Stimulated activated memory B cell treated with anti-CD40 and anti-IgM and Interleukin-4, amounts not matched to agents 10 μg/mL and 1 μg/mL and 100 μg/mL, for 72 hours (primary cell): ENCODE results near the gene RAB3A.

Experiments used
- ATAC-seq: fragments of 150-1000 bp; cut with Tn5 transposase; 2 replicates; pipeline ENCODE4 v1.10.0; 2021
- H3K27ac Mint-ChIP-seq: one replicate; pipeline ENCODE4 v1.8.0; 2022; ENCODE audit warnings: mild to moderate bottlenecking, mixed read lengths
- H3K27me3 Mint-ChIP-seq: one replicate; pipeline ENCODE4 v1.8.0; 2022; ENCODE audit warnings: mixed read lengths
- H3K36me3 Mint-ChIP-seq: one replicate; pipeline ENCODE4 v1.8.0; 2022; ENCODE audit warnings: mixed read lengths
- H3K4me1 Mint-ChIP-seq: one replicate; pipeline ENCODE4 v1.8.0; 2022; ENCODE audit warnings: mixed read lengths
- H3K4me3 Mint-ChIP-seq: one replicate; pipeline ENCODE4 v1.8.0; 2022; ENCODE audit warnings: mild to moderate bottlenecking, moderate library complexity, mixed read lengths
- H3K9me3 Mint-ChIP-seq: one replicate; pipeline ENCODE4 v1.8.0; 2022; ENCODE audit warnings: mixed read lengths

RAB3A gene

DNA sequence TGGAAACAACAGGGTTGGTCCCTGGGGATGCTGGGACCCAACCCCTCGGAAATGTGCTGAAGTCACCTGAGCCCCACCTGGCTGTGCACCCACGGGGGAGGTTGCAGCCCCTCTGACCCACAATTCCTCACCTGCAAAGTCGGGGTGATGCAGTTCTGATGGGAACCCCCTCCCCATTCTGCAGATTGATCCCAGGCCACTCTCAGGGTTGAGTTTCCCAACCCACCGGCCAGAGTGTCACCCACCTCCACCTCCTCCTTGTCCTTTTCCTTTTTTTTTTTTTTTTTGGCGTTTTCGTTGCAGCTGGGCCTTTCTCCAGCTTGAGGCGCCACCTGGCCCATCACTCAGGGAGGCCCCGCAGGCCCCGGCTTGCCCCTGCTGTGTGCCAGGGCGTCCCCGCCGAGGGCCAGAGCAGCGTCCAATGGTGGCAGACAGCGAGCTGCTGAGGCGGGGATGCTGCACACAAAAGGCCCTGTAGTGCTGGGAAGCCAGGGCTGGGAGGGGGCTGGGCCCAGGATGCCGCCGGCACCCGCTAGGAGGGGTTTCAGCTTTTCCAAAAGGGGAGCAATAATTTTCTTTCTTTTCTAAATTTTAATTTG, 46.3 kb downstream of the RAB3A start:
- H3K4me1 Mint-ChIP-seq: peaks cover 45% of the 10 kb centered on the region
- no peak overlapping the region for H3K4me3 Mint-ChIP-seq
- no peak for ATAC-seq
- H3K36me3 Mint-ChIP-seq: peaks cover 11% of the 10 kb centered on the region
- no peaks in the 10 kb centered on the region for H3K9me3 Mint-ChIP-seq
- H3K27ac Mint-ChIP-seq: no peak overlapping the region
- H3K27me3 Mint-ChIP-seq: no peaks in the 10 kb centered on the region

DNA sequence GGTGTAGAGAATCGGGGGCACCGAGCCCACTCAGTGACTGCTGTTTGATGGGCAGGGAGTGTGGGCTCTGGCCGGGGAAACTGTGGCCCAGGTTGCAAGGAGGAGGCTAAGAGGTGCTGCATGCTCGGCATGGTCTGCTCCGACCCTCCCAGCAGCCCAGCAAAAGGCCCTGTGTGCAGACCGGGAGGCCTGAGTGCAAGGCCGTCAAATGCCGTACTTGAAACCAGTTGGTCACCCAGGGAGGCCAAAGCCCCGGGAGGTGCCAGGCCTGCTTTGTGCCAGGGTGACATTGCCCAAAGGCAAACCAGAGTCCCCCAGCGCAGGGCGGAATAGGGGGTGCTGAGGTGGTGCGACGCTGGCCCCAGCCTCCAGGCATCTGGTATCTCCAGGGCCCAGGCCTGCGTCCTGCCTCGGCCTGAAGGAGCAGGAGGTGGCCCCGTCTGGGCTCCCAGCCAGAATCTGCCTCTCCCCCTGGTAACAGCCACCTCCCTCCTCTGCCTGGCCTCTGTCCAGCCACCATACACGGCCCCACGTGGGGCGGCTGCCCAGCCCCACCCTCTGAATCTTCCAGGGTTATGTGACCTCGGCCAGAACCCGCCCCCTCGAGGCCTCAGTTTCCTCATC, 46.9 kb downstream of the RAB3A start:
- no peaks in the 10 kb centered on the region for H3K27me3 Mint-ChIP-seq
- H3K9me3 Mint-ChIP-seq: no peaks in the 10 kb centered on the region
- H3K4me1 Mint-ChIP-seq: peaks cover 48% of the 10 kb centered on the region
- peaks cover 11% of the 10 kb centered on the region for H3K36me3 Mint-ChIP-seq
- no peak overlapping the region for H3K27ac Mint-ChIP-seq
- no peak overlapping the region for H3K4me3 Mint-ChIP-seq
- no peak for ATAC-seq

- H3K27me3 Mint-ChIP-seq: no peaks in the 10 kb centered on the region
- H3K4me3 Mint-ChIP-seq: no peak overlapping the region
- no peak for ATAC-seq
- peaks cover 50% of the 10 kb centered on the region for H3K4me1 Mint-ChIP-seq
- peaks cover 11% of the 10 kb centered on the region for H3K36me3 Mint-ChIP-seq
- no peak overlapping the region for H3K27ac Mint-ChIP-seq
- H3K9me3 Mint-ChIP-seq: no peaks in the 10 kb centered on the region
These were observed 47.6 kb downstream of the RAB3A start for GRCh38 chr19:18156268-18156667.

DNA sequence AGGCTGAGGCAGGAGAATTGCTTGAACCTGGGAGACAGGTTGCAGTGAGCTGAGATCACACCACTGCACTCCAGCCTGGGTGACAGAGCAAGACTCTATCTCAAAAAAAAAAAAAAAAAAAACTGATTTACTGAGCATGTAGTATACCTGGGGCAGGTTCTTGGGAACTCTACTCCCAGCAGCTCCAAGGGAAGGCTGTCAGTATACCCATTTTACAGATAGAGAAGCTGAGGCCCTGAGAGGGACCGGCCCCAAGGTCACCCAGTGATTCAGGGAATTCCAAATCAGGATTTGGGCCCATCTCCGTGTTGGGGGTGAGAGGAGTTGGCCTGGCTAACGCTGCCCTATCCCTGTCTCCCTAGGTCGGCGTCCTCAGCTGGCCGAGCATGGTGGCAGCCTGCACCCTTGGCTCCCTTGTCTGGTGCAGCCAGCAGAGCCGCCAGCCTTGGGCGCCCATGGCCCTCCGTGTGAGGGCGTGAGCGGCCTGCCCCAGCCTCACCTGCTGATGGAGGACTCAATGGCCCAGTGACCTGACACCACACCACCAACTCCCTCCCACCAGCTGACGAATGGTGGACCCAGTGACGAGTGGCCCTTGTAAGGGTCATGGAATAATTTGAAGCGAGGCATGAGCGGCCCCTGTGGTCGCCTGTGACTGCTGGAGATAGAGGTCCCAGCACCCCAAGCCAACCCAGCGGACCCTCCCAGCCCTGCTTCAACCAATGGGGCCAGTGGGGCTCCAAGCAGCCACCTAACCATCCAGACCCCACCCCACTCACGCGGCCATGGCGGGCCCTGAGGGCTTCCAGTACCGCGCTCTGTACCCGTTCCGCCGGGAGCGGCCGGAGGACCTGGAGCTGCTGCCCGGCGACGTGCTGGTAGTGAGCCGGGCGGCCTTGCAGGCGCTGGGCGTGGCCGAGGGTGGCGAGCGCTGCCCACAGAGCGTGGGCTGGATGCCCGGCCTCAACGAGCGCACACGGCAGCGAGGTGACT, 48.5 kb downstream of the RAB3A start:
- no peak overlapping the region for H3K27ac Mint-ChIP-seq

GRCh38 chr19:18153556-18154134, 50.2 kb downstream of the RAB3A start:
- Mint-ChIP-seq H3K4me1 (peaks cover 40% of the 10 kb centered on the region), H3K36me3 (peaks cover 6% of the 10 kb centered on the region), H3K27ac (peak overlapping the region; percentile 97), H3K4me3 (peak overlapping the region; percentile 91), H3K27me3 (no peaks in the 10 kb centered on the region), H3K9me3 (no peaks in the 10 kb centered on the region)
- no peak for ATAC-seq

More for the DNA sequence above, 48.5 kb downstream of the RAB3A start:
- H3K27me3 Mint-ChIP-seq: no peaks in the 10 kb centered on the region
- peaks cover 8% of the 10 kb centered on the region for H3K36me3 Mint-ChIP-seq
- peaks cover 43% of the 10 kb centered on the region for H3K4me1 Mint-ChIP-seq
- no peak overlapping the region for H3K4me3 Mint-ChIP-seq
- H3K9me3 Mint-ChIP-seq: no peaks in the 10 kb centered on the region
- ATAC-seq: no peak

DNA sequence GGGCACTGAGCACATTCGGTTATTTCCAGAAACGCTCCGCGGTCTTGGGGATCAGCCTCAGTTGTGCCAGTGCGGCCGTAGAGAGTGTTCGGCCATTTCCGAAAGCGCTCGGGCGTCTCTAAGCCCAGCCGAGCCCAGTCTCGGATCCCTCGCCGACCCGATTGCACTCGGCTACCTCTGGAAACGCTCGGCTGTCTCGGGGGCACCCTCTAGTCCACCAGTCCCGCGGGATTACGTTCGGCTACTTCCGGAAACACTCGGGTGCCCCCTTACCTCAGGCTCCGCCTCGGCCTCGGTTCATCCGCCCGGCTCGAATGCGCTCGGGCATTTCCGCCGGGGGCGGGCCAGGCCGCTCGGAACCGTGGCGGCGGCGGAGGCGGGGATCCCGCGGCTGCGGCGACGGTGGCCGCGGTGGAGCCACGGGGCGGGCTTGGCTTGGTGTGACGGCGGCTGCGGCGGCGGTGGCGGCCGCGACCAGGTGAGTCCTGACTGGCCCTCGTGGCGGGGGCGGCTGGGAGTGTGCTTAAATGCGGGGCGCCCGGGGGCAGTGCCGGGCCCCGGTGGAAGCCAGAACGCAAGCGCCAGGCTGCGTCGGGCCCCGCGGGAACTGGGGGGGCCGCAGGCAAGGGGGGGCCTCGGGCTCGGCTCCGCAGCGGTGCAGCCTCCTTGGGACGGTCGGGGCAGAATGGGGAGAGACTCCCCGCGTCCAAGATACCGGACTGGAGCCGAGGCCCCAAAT, 50.9 kb downstream of the RAB3A start, which contains the start of gene PIK3R2:
Gene PIK3R2 (plus strand): TSS at position 347 of the 739 bp plus-strand sequence. CDS start 2,717 bp downstream, outside the sequence.
- no peaks in the 10 kb centered on the region for H3K9me3 Mint-ChIP-seq
- H3K4me1 Mint-ChIP-seq: peaks cover 43% of the 10 kb centered on the region
- peak; percentile 91 for ATAC-seq
- peak within 1 kb of the TSS; percentile 97 for H3K27ac Mint-ChIP-seq
- H3K27me3 Mint-ChIP-seq: no peaks in the 10 kb centered on the region
- peaks cover 11% of the 10 kb centered on the region for H3K36me3 Mint-ChIP-seq
- H3K4me3 Mint-ChIP-seq: peak within 1 kb of the TSS; percentile 91

DNA sequence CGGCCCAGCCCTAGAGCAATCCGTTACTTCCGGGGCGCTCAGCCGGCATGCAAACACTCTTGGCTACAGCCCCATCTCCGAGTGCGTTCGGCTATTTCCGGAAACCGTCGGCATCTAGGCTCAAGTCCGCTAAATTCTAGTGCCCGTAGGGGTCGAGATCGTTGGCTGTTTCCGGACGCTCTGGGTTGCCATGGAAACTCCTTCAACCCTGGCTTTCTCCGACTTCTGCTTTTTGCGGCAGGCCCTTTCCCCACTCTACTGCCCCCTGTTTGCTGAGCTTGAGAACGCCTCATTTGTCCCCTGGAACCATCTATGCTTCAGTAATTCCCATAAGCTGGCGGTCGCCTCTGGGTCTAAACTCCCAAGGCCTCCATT, 51.4 kb downstream of the RAB3A start:
- H3K27ac Mint-ChIP-seq: peak overlapping the region; percentile 97
- H3K9me3 Mint-ChIP-seq: no peaks in the 10 kb centered on the region
- peaks cover 44% of the 10 kb centered on the region for H3K4me1 Mint-ChIP-seq
- H3K36me3 Mint-ChIP-seq: peaks cover 17% of the 10 kb centered on the region
- peak; percentile 87 for ATAC-seq
- H3K27me3 Mint-ChIP-seq: no peaks in the 10 kb centered on the region
- H3K4me3 Mint-ChIP-seq: peak overlapping the region; percentile 91

GRCh38 chr19:18150776-18151624, 52.8 kb downstream of the RAB3A start:
- H3K4me1 Mint-ChIP-seq: peaks cover 45% of the 10 kb centered on the region
- peaks cover 26% of the 10 kb centered on the region for H3K36me3 Mint-ChIP-seq
- peak overlapping the region; percentile 97 for H3K27ac Mint-ChIP-seq
- H3K27me3 Mint-ChIP-seq: no peaks in the 10 kb centered on the region
- peak overlapping the region; percentile 91 for H3K4me3 Mint-ChIP-seq
- no peak for ATAC-seq
- H3K9me3 Mint-ChIP-seq: no peaks in the 10 kb centered on the region

DNA sequence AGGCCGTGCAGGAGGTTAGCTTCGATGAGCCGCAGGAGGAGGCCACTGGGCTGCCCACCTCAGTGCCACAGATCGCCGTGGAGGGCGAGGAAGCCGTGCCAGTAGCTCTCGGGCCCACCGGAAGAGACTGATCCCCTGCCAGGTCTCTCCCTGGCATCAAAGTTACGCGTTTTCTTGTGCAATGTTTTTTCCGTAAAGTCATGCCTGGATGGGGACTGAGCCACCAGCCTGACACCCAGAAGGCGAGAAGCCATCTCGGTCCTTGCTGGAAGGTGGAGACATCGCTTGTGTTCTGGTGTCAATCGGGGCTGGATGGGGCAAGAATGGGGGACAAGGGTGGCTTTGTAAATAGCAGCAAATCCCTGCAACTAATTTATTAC, 54.3 kb downstream of the RAB3A start:
- no peak for ATAC-seq
- no peak overlapping the region for H3K27ac Mint-ChIP-seq
- no peaks in the 10 kb centered on the region for H3K9me3 Mint-ChIP-seq
- H3K4me3 Mint-ChIP-seq: no peak overlapping the region
- peaks cover 36% of the 10 kb centered on the region for H3K4me1 Mint-ChIP-seq
- peaks cover 40% of the 10 kb centered on the region for H3K36me3 Mint-ChIP-seq
- H3K27me3 Mint-ChIP-seq: no peaks in the 10 kb centered on the region

DNA sequence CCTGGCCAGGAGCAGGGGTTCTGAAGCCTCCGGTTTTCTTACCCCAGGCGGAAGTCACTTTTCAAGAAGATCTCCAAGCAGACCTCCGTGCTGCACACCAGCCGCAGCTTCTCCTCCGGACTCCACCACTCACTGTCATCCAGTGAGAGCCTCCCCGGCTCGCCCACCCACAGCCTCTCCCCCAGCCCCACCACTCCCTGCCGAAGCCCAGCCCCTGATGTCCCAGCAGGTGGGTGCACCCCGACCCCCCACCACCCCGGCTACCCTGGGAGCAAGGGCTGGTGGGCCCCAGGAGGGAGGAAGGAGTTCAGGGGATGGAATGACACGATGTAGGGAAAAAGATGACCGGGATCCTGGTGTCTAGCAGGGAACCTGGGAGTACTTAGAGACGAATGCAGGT, 56.4 kb downstream of the RAB3A start:
- H3K4me1 Mint-ChIP-seq: peaks cover 24% of the 10 kb centered on the region
- no peaks in the 10 kb centered on the region for H3K9me3 Mint-ChIP-seq
- no peak for ATAC-seq
- H3K4me3 Mint-ChIP-seq: no peak overlapping the region
- H3K27ac Mint-ChIP-seq: no peak overlapping the region
- H3K36me3 Mint-ChIP-seq: peaks cover 53% of the 10 kb centered on the region
- H3K27me3 Mint-ChIP-seq: no peaks in the 10 kb centered on the region
